Heart left ventricle (tissue), 16 donors: ENCODE data around the gene HBEGF. TPM values are rescaled to one million over a fixed set of nuclear protein-coding genes. Genes with fewer than 3 reads are reported as not detected.

ENCODE experiments used
- ATAC-seq, 4 donors: fragments of 200-7000 bp; cut with Tn5 transposase; one replicate each; pipeline ENCODE4 v1.9.1; 2020 to 2022; ENCODE audit warnings: moderate library complexity in 4 of 4, mild to moderate bottlenecking in 3 of 4, moderate number of reproducible peaks in 1 of 4
- DNase-seq, 5 donors: peaks; one replicate each; pipeline ENCODE4 v3.0.0-alpha.2; 2020
- H3K27ac ChIP-seq, 12 donors: fragments of 200-600 bp; sonication (generic) in 4 of 12; one replicate each; pipeline versions ENCODE4 v1.5.0 to v1.8.0; 2016 to 2022; ENCODE audit warnings: mild to moderate bottlenecking in 2 of 12
- H3K27me3 ChIP-seq, 9 donors: fragments of 200-600 bp; sonication (generic) in 2 of 9; one replicate each; pipeline versions ENCODE4 v1.5.1 to v1.8.0; 2016 to 2022; ENCODE audit warnings: mild to moderate bottlenecking in 3 of 9
- H3K36me3 ChIP-seq, 9 donors: fragments of 200-600 bp; sonication (generic) in 2 of 9; one replicate each; pipeline versions ENCODE4 v1.5.0 to v1.8.0; 2018 to 2022; ENCODE audit warnings: mild to moderate bottlenecking in 2 of 9
- H3K4me1 ChIP-seq, 12 donors: fragments of 200-600 bp; sonication (generic) in 4 of 12; one replicate each; pipeline versions ENCODE4 v1.5.0 to v1.8.0; 2016 to 2022; ENCODE audit warnings: mild to moderate bottlenecking in 3 of 12
- H3K4me3 ChIP-seq, 12 donors: fragments of 200-600 bp; sonication (generic) in 4 of 12; one replicate each; pipeline versions ENCODE4 v1.5.0 to v1.8.0; 2017 to 2022; ENCODE audit warnings: mild to moderate bottlenecking in 9 of 12, moderate library complexity in 4 of 12
- H3K9me3 ChIP-seq, 12 donors: fragments of 200-600 bp; sonication (generic) in 4 of 12; one replicate each; pipeline versions ENCODE4 v1.5.0 to v1.8.0; 2016 to 2022; ENCODE audit warnings: mild to moderate bottlenecking in 1 of 12
- CTCF ChIP-seq, 12 donors: fragments of 200-600 bp; sonication (generic) in 4 of 12; IDR thresholded peaks; one replicate each; pipeline versions ENCODE4 v1.5.0 to v1.8.0; 2018 to 2022; ENCODE audit warnings: antibody characterized with exemption in 12 of 12, mild to moderate bottlenecking in 5 of 12
- POLR2A ChIP-seq, 2 donors: fragments of 450-650 bp; IDR thresholded peaks; one replicate each; pipeline ENCODE4 v1.6.1; 2017; ENCODE audit warnings: antibody characterized with exemption in 2 of 2, mild to moderate bottlenecking in 2 of 2, moderate library complexity in 2 of 2
- WGBS, 4 donors: extraction: QIAGEN DNeasy Blood & Tissue Kit in 2 of 4; methylation state at CpG; one replicate each; pipeline versions ENCODE4 v1.1.5 to v1.1.7; 2013 to 2018; 5-methylcytosine and 5-hydroxymethylcytosine counted together
- intact Hi-C, 10 donors: fragments of 100-400 bp; cut with DNase I; formaldehyde crosslinking; loops; one replicate each; pipeline versions ENCODE4 v1.11.1 to v1.14.2; 2022
- polyA plus RNA-seq, 2 donors: library from polyadenylated mRNA; stranded (reverse); fragments of 200-250 nt; gene quantifications; one replicate each; pipeline ENCODE4 v1.2.3, GENCODE V29; 2013
- total RNA-seq, 9 donors: library from RNA; depleted of rRNA in 2 of 9; stranded (reverse); fragments of >200 nt in 2 of 9; fragmentation: NEBNext Ultra II Directional in 3 of 9; extraction: Animal tissue kit (Norgen Biotek cat#: 25700) in 3 of 9; gene quantifications; one replicate each; pipeline versions ENCODE4 v1.1.0 to v1.2.4, GENCODE V29; 2016 to 2023
- donor health status: ischemic (EF 13 %, LVEDD 7.1; RV severe dilation, severe dysfunction).
- donor health status: healthy with polysubstance abuse.
- donor health status: DM: no; HTN: yes; CAD: no.
- donor health status: DM: no; HTN: no; CAD: no.
- donor health status: ischemic (EF 25% LVEDD 6.9; RV normal size, moderate dysfunction).
- donor health status: ischemic (EF 25% LVEDD 5.7; RV mildly dilated, moderate dysfunction).
- donor health status: healthy.
- donor health status: DM: yes; HTN: yes; CAD: no.
- donor health status: ischemic (EF 35%, LVEDD 5.7; RV mildly dilated, moderate dysfunction).
- donor health status: nonischemic (EF 11% LVEDD 7.7; RV severe dilation, severe dysfunction).
- donor health status: DM: yes; HTN: yes; CAD: no.
- donor health status: PGD.
- donor health status: ischemic (EF 29% LVEDD 5.4; RV normal size, mild dysfunction).
- donor health status: nonischemic (EF 23%, LVEDD 6.1; RV moderate dilation, normal function).

Gene HBEGF
- total and polyA plus RNA-seq, 11 donors, result 18.2 to 60.1 (median 34.9) TPM

GRCh38 chr5:140367256-140368013 is 21.0 kb upstream of the HBEGF start:
- 89 to 96% (median 91%) methylated on average over 4 to 8 of the region's 8 CpGs for WGBS, 4 donors
- intact Hi-C loops, result loop anchor here in 2 of 10 donors (10.0 kb wide), 1 partner anchor 347 kb away; no protein-coding TSS in a partner anchor
- Histone ChIP-seq H3K27ac (no peak overlapping the region), H3K4me1 (peaks cover 0 to 8% (median 3%) of the 10 kb centered on the region in 12 donors), H3K27me3 (no peaks in the 10 kb centered on the region), H3K36me3 (no peaks in the 10 kb centered on the region), H3K4me3 (no peak overlapping the region), H3K9me3 (no peaks in the 10 kb centered on the region)
- DNase-seq, result no peak
- no peak for ATAC-seq
- no peak for TF ChIP-seq POLR2A (IDR thresholded peaks at IDR 0.05)
- no peak for TF ChIP-seq CTCF (IDR thresholded peaks at IDR 0.05)

GRCh38 chr5:140366589-140367255 is 20.3 kb upstream of the HBEGF start:
- no peaks in the 10 kb centered on the region for H3K9me3 ChIP-seq
- intact Hi-C loops, result loop anchor here in 2 of 10 donors (10.0 kb wide), 1 partner anchor 348 kb away; no protein-coding TSS in a partner anchor
- DNase-seq (no peak), ATAC-seq (no peak)
- 83 to 87% (median 84%) methylated on average over 7 of the region's 7 CpGs for WGBS, 4 donors
- peaks cover 0 to 8% (median 3%) of the 10 kb centered on the region in 12 donors for H3K4me1 ChIP-seq
- no peaks in the 10 kb centered on the region for H3K36me3 ChIP-seq
- H3K4me3 ChIP-seq, result no peak overlapping the region
- no peak for TF ChIP-seq POLR2A (IDR thresholded peaks at IDR 0.05)
- TF ChIP-seq CTCF (IDR thresholded peaks at IDR 0.05), result no peak
- H3K27me3 ChIP-seq, result no peaks in the 10 kb centered on the region
- H3K27ac ChIP-seq, result no peak overlapping the region

GRCh38 chr5:140365941-140366340 is 19.5 kb upstream of the HBEGF start:
- Histone ChIP-seq H3K36me3 (no peaks in the 10 kb centered on the region), H3K27me3 (no peaks in the 10 kb centered on the region), H3K27ac (no peak overlapping the region), H3K9me3 (no peaks in the 10 kb centered on the region), H3K4me3 (no peak overlapping the region), H3K4me1 (peaks cover 0 to 8% (median 3%) of the 10 kb centered on the region in 12 donors)
- DNase-seq (no peak), ATAC-seq (no peak)
- WGBS, 4 donors, result 90 to 100% (median 98%) methylated on average over 4 of the region's 4 CpGs
- intact Hi-C loops, result loop anchor here in 2 of 10 donors (10.0 kb wide), 1 partner anchor 349 kb away; no protein-coding TSS in a partner anchor
- TF ChIP-seq CTCF (IDR thresholded peaks at IDR 0.05) (no peak), POLR2A (IDR thresholded peaks at IDR 0.05) (no peak)

- H3K9me3 ChIP-seq, result no peaks in the 10 kb centered on the region
- no peak for TF ChIP-seq CTCF (IDR thresholded peaks at IDR 0.05)
- TF ChIP-seq POLR2A (IDR thresholded peaks at IDR 0.05), result no peak
Measured at GRCh38 chr5:140365282-140365681, 18.9 kb upstream of the HBEGF start.

More at GRCh38 chr5:140365282-140365681, 18.9 kb upstream of the HBEGF start:
- intact Hi-C loops, result loop anchor here in 2 of 10 donors (10.0 kb wide), 1 partner anchor 350 kb away; no protein-coding TSS in a partner anchor
- peaks cover 0 to 8% (median 3%) of the 10 kb centered on the region in 12 donors for H3K4me1 ChIP-seq
- H3K4me3 ChIP-seq, result no peak overlapping the region
- H3K27ac ChIP-seq, result no peak overlapping the region
- peak in 1 of 4 donors; percentile 10 for ATAC-seq
- no peaks in the 10 kb centered on the region for H3K27me3 ChIP-seq
- H3K36me3 ChIP-seq, result no peaks in the 10 kb centered on the region
- 55 to 73% (median 62%) methylated on average over 3 of the region's 3 CpGs for WGBS, 4 donors
- DNase-seq, result no peak
